Amniotic stem cell (primary cell): ENCODE results near the gene NR5A1.

Source experiments
- DNase-seq: peaks from one replicate; lab custom pipeline; 2025; lab: John Stamatoyannopoulos, UW

Gene NR5A1

DNA sequence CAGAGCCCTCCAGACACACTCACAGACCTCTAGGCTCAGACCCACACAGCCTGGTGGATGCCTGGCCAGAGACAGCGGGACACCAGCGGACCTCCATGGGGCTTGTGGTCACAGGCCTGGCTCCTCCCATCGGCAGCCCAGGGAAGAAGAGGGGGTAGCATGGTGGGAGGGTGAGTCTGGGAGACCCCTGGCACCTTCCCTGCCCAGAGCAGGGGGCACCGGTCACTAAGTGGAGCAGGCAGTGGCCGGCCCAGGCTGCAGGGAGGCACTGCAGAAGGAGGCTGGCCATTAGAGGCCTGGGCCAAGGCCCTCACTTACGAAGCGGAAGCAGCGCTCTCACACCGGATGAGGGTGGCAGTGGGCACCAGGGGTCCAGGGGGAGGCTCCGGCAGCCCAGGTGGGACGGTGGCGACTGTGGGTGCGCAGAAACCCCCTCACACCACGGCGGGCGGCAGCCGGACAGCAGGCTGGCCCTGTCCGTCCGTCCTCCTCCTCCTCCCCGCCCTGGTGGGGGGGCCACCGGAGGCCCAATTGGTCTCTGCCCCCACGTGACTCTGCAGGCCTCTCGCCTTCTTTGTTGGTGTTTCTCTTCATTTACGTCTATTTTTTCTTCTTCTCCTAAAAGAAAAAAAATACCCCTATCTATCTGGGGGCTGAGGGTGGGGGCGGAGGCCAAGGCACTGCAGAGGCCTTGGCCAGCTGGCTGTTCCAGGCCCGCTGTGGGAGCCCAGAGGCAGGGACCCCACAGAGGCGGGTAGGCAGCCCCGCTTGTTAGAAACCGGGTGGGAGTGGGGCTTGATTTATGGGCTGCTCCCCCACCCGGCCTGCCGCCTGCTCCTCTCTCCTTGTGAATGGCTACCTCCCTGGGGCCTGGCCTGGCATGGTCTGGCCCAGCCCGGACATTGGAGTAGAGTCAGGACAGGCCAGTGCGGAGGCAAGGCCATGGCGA is at the start of gene NR5A1:
NR5A1 (minus strand) TSS at position 469 of the 949 bp plus-strand sequence. CDS start 4,004 bp downstream, outside the sequence.
- DNase-seq, result no peak

- DNase-seq, result no peak
Observed at GRCh38 chr9:124555043-124555442, 47.8 kb upstream of the NR5A1 start.

GRCh38 chr9:124553738-124554137 is 46.5 kb upstream of the NR5A1 start:
- peak; percentile 13 for DNase-seq

DNA sequence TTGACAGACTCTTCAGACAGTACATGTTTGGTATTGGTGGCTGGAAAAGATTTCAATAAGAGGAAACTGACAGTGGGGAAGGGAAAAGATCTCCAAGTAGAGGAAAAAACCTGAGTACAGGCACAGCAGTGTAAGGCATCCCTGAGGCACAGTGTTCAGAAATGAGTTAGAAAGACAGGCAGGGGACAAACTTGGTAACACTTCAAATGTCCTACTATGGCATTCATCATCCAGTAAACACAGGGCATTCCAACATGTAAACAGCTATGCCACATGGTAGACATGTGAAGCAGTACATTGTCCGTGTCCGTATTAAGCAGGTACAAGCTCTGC is 45.0 kb upstream of the NR5A1 start:
- no peak for DNase-seq

- DNase-seq, result no peak
Observed at GRCh38 chr9:124551472-124552272, 44.5 kb upstream of the NR5A1 start.

GRCh38 chr9:124550072-124550471 is 42.9 kb upstream of the NR5A1 start:
- DNase-seq, result no peak

DNA sequence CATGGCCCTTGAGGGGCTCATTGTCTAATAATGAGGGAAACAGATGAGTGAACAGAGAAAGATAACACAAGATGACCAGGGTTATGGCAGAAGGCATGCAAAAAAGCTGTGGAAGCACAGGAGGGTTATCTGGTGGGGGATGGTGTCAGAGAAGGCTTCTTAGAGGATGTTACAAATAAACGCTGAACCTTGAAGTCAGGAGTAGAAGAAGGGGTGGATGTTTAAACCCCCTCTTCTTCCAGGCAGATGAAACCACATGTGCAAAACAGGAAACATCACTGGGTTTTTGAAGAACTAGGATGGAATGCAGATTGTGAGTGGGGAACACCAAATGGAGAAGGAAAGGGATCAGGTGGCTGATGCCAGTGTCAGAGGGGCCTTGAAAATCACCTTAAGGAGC is 41.8 kb upstream of the NR5A1 start:
- DNase-seq, result no peak

DNA sequence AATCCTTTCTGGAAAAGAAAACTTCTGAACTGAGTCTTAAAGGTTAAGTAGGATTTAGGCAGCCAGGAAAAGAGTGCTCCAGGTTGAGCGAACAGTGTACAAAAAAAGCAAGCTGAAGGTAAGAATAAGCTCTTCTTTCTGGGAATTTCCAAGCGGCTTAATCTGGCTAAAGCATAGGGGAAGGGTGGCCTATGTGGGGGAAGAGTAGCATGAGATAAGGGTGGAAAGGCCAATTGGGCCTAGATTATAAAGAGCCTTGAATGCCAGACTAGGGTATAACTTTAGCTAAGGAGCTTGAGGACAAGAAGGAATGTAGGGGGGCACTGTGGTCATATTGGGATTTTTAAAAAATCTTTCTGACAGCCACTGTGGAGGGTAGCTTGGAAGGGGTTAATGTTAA is 37.3 kb upstream of the NR5A1 start:
- no peak for DNase-seq

DNA sequence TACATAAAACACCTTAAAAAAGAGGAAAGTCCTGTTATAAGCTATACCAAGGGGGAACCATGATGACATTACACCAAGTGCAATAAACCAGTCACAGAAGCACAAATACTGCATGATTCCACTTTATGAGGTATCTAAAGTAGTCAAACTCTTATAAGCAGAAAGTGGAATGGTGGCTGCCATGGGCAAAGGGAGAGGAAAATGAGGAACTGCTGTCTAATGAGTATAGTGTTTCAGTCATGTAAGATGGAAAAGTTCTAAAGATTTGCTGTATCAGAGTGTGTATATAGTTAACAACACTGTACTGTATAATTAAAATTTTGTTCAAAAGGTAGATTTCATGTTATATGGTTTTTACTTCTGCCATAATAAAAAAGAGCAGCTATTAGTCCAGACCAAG is 34.6 kb upstream of the NR5A1 start:
- no peak for DNase-seq

DNA sequence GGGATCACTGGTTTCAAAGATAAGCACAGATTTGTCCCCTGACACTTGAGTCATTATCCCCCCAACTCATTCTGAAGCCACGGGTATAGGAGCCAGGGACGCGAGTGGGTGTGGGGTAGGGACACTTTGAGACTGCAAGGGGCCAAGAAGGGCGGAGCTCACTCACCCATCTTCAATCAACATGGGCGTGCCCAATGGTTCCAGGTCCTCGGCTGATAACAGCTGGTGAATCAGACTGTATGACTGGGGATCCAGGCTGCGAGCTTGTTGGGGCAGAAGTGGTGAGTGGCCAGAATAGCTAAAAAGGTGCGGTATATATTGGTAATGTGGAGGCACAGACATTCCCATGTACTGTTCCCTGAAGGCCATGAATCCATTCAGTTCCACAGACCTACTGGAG is 30.7 kb upstream of the NR5A1 start:
- no peak for DNase-seq

DNA sequence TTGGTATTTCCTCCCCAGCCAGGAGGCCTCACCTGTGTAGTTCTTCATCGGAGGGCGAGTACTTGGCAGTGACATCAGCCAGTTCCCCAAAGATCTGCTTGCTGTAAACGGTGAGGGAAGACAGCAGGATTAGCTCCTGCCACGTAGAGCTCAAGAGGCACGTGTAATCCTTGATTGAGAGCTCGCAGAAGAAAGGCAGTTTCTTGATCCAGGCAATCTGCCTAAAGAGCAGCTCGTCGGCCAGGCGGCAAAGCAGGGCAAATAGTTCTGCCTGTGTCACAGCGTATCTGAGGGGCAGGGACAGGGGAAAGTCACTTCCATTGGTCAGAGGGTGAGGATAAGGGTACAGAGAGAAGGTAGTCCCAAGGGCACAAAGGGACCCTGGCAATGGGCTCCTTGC is 28.6 kb upstream of the NR5A1 start:
- DNase-seq, result no peak

DNA sequence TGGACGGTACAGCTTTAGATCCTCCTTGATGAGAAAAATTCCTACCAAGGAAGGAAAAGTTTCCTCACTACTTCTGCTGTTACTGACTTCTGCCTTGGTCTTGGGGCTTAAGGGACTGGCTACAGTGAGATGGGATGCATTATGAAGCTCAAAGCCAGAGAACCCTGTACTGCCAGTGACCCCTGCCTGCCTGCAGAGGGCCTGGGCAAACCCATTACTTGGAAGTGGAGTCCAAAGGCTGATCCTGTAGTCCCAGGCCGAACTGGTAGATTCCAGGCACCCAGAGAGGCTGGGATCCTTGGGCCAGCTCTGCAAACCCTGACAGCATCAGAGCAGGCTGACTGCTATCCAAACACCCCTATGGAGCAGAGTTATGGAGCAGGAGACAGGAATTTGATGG is 25.7 kb upstream of the NR5A1 start:
- DNase-seq, result no peak

GRCh38 chr9:124531115-124531514 is 23.9 kb upstream of the NR5A1 start:
- DNase-seq, result no peak

DNA sequence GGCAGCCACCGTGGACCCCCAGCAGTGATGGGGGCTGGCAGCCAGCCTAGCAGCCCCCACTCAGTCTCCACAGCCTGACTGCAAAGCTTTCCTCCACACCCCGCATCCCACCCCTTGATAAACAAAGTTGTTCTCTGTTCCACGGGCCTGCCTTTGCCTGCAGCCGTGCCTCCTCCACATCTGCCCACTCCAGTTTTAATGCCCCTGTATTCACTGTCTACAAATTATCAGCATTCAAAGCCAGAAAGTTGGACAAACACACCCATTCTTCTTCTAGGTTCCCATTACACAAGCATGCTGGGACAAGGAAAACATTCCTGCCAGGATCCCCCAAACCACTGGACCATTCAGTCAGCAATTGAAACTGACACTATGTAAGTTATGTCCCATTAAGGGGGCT is 23.0 kb upstream of the NR5A1 start:
- no peak for DNase-seq

DNA sequence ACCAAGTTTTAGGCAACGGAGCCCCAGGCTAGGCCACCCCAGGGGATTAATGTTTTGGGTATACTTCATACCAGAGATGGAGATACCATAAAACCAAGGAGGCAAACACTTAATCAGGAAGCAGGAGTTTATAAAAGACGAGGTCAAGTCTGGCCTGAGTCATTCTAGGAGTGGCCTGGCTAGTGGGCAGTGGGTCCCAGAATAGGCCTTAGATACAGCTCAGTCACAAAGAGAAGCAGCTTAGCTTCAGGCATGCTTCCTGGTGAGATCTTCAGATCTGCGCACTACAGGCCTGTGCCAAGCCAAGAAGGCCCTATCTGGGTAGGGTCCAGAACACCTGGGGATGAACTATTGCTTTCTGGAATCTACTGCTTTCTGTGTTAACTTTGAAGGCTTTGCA is 20.6 kb upstream of the NR5A1 start:
- DNase-seq, result no peak

DNA sequence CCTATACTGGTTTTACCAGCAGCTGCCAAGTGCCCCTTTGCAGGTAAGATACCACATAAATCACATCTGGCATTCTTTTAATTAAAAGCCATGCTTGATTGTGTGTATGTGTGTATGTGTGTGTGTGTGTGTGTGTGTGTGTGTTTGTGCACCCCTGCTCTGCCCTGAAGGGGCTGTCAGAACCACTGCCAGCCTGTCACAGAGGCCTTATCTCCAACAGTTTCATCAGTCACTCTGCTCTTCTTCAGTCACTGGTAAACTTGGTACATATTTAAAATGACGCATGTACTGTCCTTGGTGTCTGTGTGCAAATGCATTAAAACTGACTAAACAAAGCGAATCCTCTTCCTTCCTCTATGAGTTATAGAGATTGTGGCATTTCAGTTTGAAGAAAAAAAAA is 19.0 kb upstream of the NR5A1 start:
- no peak for DNase-seq

DNA sequence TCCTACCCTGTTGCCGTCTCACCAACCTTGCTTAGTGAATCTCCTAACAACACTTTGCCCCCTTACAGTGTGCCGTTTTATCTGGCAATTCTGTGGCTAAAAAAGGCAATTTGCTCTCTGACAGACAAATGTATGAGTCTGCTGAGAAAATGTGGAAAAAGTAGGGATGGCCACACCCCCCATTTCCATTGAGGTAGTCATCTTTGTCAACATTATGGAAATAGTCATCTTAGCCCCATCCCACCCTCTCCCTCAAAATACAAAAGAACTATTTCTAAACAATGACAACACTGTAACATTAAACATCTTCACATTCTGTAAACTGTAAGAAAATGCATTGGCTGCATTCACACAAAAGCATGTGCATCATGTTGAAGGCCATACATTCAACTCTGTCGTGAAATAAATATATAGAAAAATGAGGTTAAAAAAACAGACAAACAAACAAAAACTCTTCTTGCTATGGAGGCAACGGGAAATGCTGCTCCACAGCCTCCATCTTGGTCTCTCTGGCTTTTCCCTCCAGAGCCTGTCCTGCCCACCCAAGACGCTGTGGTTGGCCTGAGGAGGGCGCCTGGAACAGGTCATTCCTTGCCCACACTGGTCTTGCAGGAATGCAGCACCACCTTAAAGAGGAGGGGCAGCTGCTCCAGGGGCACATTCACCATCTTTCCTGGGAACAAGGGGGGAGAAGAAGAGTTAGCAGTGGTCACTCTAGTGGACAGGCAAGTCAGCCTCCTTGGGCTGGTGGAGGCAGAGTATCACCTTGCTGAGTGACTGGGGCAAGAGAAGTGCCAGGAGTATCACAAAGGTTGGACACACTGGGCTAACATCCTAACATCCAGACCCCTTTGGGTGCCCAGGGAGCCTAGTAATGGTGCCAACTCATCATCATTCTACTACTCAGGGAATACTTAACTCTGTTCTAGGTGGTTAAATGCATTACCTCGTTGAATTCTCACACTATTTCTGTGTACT is 15.2 kb upstream of the NR5A1 start:
- no peak for DNase-seq

GRCh38 chr9:124521142-124521541 is 13.9 kb upstream of the NR5A1 start:
- DNase-seq, result no peak

DNA sequence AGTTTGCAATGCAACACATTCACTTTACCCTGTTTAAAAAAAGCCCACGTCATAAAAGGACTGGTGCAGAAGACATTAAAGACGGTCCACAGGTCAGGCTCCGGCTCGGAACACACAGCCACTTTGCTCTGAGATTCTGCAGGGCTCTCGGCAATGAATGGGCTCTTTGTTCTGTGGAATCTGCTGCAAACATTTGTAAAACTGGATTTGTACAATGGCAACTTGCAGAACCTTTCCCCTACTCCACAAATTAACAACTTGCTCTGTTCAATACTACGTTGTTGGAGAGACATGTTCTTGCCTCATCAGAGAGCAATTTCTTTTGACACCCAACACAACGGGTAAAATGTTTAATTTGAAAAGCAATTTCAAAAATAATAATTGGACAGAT is 13.0 kb upstream of the NR5A1 start:
- no peak for DNase-seq

- DNase-seq, result no peak
Observed at GRCh38 chr9:124518116-124518515, 10.9 kb upstream of the NR5A1 start.

GRCh38 chr9:124517600-124517999 is 10.4 kb upstream of the NR5A1 start:
- no peak for DNase-seq

GRCh38 chr9:124514874-124515273 is 7.7 kb upstream of the NR5A1 start:
- DNase-seq, result no peak
